GM12872 (cell line): Measurements from ENCODE around the gene SNAPIN.

Experiments used
- TF ChIP-seq, protein P1 (sequence below): IDR thresholded peaks from 3 replicates; pipeline ENCODE4 v1.5.1; 2011; ENCODE audit warnings: low read depth, mild to moderate bottlenecking, low read length, moderate library complexity; ENCODE audit not compliant: insufficient read depth

Gene SNAPIN

DNA sequence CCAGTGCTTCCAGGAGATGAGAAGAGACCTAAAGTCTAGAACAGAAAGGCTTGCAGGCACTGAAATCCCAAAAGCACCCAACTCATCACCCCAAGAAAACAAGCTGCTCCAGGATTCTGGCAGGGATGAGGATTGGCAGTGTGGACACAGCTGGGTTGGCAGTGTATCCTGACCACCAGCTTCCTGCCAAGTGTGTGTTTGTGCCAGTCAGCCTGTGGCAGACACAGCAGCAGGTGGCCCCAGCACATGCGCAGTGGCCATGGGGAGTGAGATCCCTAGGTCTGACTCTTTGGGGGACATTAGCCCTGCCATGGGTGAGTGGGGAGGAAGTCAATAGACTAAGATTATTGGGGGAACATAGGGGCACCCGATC, 8.7 kb upstream of the SNAPIN start:
- TF ChIP-seq, protein P1, sequence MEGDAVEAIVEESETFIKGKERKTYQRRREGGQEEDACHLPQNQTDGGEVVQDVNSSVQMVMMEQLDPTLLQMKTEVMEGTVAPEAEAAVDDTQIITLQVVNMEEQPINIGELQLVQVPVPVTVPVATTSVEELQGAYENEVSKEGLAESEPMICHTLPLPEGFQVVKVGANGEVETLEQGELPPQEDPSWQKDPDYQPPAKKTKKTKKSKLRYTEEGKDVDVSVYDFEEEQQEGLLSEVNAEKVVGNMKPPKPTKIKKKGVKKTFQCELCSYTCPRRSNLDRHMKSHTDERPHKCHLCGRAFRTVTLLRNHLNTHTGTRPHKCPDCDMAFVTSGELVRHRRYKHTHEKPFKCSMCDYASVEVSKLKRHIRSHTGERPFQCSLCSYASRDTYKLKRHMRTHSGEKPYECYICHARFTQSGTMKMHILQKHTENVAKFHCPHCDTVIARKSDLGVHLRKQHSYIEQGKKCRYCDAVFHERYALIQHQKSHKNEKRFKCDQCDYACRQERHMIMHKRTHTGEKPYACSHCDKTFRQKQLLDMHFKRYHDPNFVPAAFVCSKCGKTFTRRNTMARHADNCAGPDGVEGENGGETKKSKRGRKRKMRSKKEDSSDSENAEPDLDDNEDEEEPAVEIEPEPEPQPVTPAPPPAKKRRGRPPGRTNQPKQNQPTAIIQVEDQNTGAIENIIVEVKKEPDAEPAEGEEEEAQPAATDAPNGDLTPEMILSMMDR = no peak

DNA sequence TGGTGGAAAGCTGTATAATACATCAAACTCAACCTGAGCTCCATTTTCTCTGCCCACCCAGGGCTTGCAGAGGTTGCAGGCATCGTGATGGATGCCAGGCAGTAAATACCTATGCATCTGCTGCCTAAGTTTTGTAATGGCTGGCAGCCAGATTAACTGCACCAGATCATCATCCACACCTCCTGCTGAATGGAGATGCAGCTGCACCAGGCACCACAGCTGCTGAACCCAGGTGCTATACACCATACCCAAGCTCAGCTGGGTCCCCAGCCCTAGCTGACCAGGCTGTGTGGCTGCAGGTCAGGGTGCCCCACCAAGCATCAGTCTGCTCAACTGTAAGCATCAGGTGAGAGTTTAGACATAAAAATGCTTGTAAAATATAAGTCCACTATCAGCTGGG, 6.7 kb upstream of the SNAPIN start:
- TF ChIP-seq, protein P1 = no peak

DNA sequence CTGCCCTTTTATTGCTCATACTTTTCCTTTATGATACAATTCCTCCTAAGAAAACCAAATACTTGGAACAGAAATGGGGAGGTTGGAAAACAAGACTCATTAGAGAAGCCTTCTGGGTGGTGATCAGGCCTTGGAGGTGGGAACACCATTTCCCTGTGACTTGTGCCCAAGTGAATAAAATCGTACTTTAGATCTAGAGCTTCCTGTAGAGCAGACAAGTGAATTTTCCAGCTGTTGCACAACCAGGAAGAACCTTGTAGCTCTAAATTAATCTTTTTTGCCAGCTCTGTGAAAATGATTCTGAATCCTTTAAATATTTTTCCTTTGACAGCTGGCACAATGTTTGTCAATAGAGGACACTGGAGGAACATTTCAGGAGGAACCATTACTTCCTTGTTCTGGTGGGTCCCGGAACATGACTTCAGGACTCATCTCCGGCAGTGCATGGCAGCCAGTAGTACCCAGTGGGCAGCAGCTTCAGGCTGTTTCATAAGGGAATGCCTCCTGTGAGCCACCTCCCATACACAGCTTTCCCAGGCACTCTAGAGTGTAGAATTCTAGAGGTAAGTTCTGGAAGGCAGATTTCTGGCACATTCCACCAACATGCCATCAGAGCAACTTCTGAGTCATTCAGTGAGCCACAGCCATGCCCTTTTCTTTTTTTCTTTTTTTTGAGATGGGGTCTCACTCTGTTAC, 5.5 kb upstream of the SNAPIN start:
- TF ChIP-seq, protein P1 = no peak

DNA sequence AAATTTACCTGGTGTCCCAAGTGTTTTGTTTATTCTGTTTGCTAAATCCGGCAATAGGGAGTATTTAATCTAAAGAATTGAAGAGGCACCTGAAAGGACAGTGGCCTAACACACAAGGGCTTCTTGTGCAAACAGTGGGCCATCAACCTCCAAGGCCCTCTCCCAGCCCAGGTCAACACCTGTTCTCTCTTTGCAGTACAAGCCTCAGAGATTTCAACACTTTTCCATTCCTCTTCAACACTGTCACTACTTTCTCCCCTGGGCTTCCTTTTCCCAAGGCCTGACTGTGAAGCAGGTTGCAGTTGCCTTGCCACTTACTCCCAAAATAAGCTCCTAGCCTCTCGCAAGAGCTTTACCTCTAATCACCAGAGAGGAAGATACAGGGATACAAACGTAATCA, 3.2 kb upstream of the SNAPIN start:
- TF ChIP-seq, protein P1 = no peak

DNA sequence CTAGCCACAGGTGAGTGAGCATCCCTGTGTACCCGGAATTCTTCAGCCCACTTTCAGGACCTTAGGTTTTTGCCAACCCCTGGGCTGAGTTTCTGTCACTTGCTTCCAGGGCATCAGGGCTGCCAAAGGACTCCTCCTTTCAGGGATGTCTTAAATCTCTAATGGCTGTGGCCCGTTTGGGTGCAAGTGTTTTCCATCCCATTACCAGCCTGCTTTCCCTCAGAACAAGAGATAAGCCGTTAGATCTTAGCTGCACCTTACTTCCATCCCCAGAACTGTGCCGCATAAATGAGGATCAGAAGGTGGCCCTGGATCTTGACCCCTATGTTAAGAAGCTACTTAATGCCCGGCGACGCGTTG, 652 bp downstream of the SNAPIN start:
- TF ChIP-seq, protein P1 = no peak

DNA sequence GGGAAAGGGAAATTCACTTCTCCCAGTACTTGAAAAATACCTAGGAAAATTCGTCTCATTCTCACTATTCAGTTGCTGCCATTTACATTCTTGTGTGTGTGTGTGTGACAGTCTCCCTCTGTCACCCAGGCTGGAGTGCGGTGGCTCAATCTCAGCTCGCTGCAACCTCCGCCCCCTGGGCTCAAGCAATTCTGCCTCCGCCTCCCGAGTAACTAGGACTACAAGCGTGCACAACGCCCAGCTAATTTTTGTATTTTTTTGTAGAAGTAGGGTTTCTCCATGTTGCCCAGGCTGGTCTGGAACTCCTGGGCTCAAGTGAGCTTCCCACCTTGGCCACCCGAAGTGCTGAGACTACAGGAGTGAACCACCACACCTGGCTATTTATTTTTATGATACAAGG, 1.2 kb downstream of the SNAPIN start:
- TF ChIP-seq, protein P1 = no peak

DNA sequence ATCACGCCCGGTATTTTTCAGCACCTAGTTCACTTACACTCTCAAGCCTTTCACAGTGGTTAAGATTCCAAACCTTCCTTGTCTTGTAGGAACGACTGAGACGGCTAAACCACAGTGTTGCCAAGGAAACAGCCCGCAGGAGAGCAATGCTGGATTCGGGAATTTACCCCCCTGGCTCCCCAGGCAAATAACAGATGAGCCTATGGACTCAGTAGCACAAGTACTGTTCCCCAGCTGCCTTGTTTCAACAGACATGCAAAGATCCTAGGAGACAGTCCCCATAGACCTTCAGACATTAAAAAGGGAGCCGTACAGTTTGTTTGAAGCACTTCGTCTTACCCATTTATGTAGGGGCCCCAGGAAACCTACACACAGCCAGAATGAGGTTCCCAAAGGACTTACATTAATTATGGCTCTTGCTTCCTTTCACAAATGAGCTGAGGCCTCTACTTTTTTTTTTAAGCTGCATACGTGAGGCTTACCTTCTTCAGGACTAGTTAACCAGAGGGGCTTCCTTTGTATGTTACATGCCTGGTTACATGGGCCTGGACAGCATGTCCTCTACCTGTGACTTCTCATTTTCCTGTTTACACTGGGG, 2.7 kb downstream of the SNAPIN start:
- TF ChIP-seq, protein P1 = no peak
